Dedifferentiated amniotic fluid mesenchymal stem cell (primary cell): ENCODE data around the gene ZNF783.
"Not testable (repeated sequence)": the region's sequence is repeated elsewhere in the genome, so short reads cannot be mapped to it uniquely, and the experiment has no call there.

Experiments used
- DNase-seq: peaks from one replicate; pipeline ENCODE4 v3.0.0-alpha.2; 2016; ENCODE audit errors: extremely low spot score

The ZNF783 gene

DNA sequence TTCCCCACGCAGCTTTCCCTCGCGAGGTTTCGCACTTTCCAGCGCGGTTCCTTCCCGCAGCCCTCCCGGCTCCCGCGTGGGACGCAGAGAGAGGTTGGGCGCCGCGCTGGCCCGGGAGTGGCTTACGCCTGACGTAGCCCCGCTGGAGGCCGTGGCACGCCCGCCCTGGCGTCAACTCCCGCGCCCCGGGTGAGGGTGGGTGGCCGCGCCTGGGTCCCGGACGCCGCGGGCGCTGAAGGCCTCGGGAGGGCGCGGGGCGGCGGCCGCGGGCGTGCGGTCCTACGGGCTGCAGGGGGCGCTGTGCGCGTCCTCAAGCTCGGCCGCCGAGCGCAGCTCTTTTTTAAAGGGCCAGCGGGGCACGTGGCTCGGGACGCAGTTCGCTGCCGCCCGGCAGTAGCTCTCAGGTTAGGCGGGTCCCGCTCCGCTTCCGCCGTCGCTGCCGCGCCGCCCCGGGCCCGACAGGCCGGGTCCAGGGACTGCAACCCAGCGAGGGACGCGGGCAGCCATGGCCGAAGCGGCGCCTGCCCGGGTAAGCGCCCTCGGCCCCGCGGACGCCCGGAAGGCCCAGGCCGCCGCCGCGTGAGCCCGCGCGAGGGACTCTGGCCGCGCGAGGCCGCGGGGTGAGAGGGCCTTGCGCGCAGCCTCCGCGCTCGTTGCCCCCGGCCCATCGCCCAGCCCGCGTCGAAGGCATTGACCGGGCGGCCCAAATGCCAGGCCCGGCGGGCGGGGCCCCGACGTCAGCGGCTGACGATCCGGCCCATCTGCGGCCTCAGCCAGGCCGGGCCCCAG is at the start of gene ZNF783:
ZNF783 (plus strand) TSS at position 368 of the 789 bp plus-strand sequence; CDS start at position 506, 138 bp downstream.
- peak; percentile 82 for DNase-seq

DNA sequence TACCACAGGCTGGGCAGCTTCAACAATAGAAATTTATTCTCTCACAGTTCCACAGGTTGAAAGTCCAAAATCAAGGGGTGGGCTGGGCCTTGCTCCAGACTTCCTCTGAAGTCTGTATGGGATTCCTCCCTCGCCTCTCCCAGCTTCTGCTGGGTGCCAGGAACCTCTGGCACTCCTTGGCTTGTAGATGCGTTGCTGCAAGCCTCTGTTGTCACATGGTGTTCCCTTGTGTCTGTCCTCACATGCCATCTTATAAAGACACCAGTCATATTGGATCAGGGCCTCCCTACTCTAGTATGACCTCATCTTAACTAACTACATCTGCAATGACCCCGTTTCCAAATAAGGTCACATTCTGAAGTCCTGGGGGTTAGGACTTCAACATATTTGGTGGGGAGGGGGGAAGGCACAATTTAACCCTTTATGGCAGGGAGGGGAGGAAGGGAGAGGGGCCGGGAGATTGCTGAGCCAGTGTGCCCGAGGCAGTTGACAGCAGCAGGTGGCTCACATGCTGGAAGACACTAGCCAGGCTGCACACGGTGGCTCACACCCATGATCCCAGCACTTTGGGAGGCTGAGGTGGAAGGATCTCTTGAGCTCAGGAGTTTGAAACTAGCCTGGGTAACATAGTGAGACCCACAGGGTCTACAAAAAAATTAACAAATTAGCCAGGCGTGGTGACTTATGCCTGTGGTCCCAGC is 47.8 kb upstream of the ZNF783 start:
- DNase-seq: no peak

DNA sequence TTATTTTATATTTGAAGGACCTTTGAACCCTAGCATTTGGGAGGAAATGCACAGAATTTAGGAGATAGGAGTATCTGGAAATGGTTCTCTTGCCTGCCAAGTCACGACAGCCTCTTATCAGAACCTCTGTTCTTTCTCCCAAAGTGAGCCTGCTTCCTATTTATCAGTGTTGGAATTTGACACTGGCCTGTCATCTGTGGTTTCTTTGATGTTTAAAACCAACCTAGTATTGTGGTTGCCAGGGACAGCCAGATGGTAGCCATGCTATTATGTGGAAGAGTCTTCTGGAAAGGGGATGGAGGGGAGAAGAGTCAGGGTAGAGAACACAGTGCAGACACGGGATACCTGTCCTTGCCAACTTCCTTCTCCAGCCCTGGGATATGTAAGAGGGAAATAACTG is 45.6 kb upstream of the ZNF783 start:
- DNase-seq: no peak

DNA sequence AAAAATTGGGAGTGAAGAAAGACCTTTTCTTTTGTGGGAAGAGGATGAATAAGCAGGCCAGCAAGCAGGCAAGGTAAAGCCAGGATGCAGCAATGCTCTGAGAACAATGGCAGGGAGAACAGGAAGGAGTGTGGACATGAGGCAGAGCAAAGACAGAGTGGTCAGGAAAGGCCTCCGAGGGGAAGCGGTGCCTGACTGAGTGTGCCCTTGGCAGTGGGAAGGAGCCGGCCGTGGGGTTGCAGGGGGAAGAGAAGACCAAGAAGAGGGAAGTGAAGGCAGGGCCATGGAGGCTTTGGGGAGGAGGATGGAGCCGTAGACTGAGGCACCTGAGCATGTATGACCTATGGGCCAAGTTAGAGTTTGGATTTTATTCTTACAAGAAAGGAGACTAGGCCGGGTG is 44.4 kb upstream of the ZNF783 start:
- DNase-seq: no peak

DNA sequence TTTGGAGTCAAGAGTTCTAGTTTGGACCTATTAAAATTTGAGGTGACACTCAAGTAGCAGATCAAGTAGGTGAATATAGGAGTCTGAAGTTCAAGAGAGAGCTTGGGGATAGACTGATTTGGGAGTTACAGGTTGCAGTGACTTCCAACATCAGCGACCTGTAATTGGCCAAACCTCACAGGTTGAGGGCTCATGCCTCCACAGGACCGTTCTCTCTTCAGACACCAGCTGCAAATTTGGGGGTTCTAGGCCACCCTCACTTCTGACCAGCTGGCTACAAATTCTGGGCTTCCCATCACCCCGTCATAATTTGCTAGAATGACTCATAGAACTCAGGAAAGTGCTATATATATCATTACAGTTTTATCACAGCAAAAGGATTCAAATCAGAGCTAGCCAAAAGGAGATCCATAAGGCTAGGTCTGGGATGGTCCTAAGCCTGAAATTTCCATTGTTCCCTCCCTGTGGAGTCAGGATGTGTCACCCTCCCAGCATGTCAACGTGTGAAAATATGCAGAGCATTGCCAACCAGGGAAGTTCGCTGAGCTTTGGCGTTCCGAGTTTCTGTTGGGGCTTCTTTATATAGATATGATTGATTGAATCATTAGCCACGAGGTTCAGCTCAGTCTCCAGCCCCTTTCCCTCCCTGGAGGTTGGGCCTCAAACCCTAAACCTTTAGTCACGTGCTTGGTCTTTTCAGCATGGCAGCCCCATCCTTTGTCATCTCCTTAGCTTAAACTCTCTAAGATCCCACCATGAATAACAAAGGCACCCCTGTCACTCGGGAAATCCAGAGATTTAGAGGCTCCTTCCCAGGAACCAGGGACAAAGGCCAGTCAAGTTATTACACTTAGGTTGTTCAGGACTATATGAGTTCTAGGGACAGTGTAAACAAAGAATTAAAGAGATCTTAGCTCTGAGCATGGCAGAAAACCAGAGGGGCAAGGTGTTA is 43.3 kb upstream of the ZNF783 start:
- no peak for DNase-seq

DNA sequence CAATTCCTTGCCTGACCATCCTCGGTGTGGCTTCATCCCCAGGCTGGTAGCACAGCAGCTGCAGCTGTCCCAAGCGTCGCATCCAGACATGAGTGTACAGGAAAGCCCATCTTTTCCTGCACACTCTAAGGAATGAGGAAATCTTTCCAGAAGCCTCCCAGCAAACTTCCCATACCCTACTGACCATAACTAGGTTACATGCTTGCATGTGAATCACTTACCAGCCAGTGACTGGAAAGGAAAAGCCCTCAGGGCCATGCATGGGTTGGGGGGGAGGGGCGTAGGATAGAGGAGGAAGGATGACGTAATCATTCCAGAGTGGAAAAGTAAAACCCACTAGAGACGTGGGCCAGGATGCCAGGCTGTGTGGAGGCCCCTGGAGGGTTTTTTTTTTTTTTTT is 41.5 kb upstream of the ZNF783 start:
- peak; percentile 26 for DNase-seq

DNA sequence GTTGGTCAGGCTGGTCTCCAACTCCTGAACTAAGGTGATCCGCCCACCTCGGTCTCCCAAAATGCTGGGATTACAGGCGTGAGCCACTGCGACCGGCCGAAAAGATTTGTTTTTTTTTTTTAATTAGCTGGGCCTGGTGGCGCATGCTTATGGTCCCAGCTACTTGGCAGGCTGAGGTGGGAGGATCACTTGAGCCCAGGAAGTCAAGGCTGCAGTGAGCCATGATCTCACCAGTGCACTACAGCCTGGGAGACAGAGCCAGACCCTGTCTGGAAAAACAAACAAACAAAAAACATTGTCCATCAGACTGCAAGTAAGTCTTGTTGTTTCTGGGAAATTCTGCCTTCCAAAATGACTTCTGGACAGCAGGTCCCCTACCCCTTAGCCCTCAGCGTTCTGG is 38.8 kb upstream of the ZNF783 start:
- no peak for DNase-seq

DNA sequence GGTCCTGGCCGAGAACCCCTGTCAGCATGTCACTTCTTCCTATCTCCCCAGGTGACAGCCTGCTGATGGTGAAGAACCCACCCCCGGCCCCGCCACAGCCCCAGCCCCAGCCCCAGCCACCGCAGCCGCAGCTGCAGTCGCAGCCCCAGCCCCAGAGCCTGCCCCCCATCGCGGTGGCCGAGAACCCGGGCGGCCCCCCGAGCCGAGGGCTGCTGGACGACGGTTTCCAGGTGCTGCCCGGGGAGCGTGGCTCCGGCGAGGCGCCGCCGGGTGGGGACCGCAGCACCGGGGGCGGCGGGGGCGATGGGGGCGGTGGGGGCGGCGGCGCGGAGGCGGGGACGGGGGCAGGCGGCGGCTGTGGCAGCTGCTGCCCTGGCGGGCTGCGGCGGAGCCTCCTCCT is 38.2 kb upstream of the ZNF783 start:
- no peak for DNase-seq

DNA sequence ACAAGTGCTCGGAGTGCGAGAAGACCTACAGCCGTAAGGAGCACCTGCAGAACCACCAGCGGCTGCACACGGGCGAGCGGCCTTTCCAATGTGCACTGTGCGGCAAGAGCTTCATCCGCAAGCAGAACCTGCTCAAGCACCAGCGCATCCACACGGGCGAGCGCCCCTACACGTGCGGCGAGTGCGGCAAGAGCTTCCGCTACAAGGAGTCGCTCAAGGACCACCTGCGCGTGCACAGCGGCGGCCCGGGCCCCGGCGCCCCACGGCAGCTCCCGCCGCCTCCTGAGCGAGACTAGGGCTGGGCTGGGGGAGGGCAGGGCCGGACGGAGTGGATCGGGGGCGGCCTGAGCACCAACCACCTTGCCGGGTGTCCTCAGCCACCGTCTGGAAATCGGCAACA is 37.6 kb upstream of the ZNF783 start:
- no peak for DNase-seq

DNA sequence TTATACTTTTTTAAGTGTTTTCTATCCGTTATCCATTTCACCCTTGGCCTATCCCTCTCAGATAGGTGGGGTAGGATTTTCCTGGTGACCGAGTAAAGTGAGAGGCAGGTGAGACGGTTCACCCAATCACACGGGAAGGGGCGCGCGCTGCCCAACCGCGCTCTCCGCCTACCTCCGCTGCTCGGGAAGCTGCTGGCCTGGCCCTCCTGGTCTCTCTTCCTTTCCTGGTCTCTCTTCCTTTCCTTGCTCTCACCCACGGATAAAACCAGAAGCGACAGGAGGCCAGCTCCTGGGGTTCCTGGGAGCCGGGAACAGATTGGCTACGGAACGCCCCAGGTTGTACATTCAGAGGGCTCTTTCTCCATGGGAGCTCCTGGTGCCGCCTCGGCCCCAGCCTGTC is 36.9 kb upstream of the ZNF783 start:
- no peak for DNase-seq

DNA sequence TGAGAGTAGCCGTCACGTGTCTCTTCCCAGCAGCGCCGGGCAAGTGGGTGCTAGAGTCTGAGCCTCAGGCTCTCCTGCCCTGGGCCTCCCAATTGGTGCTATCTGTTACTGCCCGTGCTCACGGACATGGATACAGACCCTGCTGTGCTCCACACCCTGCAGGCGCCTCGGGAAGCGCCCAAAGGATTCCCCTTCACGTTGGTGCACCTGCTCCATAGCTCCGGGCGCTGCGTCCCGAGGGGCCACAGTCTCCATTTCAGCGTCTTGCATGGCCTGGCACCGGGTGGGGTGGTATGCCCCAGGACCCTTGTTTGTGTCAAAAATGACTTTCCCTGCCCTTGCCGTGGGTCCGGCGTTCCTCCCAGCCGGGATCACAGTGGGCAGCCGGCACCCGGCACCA is 36.3 kb upstream of the ZNF783 start:
- no peak for DNase-seq

DNA sequence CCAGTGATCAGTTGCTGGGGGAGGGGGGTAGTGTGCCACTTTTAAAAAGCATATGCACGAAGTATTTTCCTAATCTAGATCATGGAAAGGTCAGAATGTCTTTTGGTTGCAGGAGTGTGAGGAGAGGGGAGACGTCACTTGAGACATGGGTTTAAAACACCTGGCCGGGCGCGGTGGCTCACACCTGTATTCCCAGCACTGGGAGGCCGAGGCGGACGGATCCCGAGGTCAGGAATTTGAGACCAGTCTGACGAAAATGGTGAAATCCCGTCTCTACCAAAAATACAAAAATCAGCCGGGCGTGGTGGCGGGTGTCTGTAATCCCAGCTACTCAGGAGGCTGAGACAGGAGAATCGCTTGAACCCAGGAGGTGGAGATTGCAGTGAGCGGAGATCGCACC is 35.6 kb upstream of the ZNF783 start:
- DNase-seq: not testable (repeated sequence)

DNA sequence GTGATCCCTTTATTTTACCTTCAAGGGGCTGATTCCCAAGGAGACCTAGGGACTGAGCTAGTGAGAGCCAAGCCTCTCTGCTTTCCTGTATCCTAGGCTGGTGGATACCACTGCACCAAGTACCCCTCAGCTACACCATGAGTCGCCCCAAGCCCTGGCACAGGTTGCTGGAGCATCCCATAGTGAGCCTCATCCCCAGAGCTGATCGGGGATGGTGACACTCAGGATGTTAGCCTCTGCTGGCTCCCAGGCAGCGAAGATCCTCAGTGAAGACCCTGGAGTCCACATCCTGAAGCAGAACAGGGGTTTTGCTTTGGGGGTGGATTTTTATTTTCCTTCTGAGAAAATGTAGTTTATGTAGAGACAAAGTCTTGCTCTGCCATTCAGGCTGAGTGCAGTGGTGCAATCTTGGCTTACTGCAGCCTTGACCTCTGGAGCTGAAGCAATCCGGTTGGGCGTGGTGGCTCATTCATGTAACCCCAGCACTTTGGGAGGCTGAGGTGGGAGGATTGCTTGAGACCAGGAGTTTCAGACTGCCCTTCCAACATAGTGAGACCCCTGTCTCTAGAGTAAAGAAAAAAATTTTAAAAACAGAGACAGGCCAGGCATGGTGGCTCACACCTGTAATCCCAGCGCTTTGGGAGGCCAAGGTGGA is 35.0 kb upstream of the ZNF783 start:
- DNase-seq: no peak

DNA sequence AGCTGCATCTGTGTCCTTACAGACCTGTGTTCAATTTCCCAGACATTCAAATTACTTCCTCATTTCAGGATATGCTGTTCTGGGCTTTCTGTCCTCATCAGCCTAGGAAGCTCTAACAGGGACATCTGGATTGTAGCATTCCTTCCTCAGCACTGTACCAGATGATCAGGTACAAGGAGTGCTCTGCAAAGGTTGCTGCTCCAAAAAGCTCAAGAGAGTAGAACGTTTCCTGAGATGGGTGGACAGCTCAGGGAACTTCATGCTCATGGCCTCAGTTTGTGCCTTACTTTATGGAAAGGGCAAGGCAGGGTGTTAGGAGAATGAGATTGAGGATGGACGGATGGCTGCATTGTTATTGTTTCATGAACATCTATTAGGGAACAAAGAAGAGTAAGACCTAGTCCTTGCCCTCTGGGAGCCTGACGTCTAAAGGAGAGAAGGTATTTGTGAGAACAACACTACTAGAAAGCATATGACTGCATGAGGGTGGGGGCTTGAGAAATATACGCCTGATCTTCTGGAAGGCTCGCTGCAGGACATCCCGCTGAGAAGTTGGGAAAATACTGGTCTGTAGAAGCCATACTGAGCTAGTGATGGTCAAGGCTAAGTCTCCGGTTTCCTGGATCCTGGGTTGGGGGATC is 33.0 kb upstream of the ZNF783 start:
- DNase-seq: no peak

DNA sequence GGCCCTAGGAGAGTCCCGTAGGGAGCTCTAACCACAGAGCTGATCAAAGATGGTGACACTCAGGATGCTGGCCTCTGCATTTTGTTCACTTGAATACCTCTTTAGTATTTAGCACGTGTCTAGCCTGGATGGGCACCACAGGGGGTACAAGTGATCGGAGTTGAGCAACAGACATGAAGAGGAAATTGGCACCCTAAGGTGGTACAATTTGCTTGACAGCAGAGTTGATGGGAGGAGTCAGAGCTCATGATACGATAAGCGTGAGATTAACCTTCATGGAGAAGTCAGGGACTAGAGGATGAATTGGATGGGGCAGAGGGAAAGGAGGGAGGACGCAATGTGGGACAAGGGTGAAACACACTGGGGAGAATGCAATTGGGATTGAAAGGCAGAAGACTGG is 32.5 kb upstream of the ZNF783 start:
- DNase-seq: no peak

DNA sequence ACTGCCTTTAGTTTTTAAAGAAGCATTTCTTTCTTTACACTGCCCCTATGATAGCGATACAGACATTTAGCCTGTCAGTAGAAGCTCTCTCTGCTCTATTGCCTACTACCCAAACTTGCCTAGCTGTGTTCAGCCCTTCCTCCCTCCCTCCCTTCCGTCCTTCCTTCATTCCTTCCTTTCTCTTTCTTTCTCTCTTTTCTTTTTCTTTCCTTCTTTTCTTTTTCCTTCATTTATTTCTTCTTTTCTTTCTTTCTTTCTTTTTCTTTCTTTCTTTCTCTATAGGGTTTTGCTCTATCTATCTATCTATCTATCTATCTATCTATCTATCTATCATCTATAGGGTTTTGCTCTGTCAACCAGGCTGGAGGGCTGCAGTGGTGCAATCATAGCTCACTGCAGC is 29.6 kb upstream of the ZNF783 start:
- DNase-seq: no peak

DNA sequence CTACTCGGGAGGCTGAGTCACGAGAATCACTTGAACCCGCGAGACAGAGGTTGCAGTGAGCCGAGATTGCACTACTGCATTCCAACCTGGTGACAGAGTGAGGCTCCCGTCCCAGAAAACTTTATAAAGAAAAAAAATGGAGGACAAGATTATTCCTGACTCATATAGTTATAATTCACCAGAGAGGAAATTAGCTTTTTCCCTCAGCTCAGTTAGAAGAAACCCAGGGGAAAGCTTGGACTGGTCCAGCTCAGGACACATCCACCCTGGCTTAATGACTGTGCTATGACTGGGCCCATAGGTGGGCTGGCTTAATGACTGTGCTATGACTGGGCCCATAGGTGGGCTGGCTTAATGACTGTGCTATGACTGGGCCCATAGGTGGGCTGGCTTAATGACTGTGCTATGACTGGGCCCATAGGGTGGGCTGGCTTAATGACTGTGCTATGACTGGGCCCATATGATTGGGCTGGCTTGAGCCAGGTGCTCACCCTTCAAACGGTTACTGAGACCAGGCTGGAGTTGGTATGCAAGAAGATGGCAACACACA is 28.3 kb upstream of the ZNF783 start:
- DNase-seq: peak; percentile 76

DNA sequence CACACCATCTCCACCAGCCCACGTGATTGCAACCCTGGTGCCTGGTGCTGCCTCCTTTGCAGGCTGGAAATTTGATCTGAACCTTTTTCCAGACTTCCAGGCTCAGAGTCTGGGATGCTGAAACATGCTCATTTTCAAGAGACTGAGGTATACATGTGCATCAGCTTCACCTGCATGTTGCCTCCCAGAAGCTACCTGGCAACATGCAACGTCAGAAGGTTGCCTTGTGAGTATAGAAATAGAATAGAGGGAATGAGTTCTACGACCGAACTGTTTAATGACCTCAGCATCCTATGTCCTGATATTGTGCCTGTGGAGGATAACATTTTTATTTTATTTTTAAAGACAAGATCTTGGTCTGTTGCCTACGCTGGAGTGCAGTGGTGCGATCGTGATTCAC is 24.5 kb upstream of the ZNF783 start:
- no peak for DNase-seq

DNA sequence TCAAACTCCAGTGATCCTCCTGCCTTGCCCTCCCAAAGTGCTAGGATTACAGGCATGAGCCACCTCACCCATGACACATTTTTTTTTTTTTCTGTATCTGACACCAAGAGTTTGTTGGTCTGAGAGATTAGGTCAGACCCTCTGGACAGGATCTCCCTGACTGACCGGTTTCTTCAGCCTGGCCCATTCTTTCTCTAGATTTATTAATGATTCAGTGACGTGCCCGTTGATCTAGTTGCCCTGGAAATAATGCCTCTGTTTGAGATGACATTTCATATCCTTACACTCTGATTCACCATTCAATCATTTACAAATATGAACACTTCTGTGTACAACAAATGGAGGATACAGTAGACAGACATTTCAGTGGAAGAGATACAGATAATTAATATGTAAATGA is 23.9 kb upstream of the ZNF783 start:
- DNase-seq: no peak

DNA sequence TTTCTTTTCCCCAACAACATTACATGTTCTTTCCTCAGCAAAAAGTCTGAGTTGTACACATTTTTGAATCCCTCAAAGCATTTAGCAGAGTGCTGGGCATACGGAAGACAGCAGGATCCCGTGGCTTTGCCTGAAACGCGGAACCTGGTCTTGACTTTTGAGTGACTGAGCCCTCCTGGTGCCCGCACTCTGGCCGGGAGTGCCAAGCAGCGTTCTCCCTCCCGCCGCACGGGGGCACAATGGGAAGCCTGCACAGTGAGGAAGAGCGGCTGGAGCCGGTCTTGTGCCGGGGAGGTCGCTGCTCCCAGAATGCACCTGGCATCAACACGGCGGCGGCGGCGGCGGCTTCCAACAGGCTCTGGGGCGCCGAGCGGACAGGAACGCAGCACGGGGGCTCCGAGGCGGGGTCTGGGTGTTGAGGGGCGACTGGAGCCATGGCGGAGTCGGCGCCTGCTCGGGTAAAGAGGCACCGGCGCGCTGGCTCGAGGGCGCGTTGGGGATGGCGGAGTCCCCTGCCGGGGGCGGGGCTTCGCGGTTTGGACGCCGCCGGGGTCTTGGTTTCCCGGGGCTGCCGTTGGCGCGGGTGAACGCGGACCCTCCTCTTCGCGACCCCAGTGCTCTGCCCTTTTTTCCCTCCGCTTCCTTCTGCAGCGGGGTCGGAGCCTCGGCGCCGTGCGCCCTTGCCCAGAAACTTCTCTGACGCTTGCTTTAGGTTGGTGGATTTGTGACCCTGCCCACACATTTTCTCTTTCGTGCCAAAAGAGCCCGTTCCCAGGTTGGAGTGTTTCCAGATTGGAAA is 22.5 kb upstream of the ZNF783 start, which contains the start of gene ZNF212:
ZNF212 (plus strand) TSS at position 307 of the 799 bp plus-strand sequence; CDS start at position 435, 128 bp downstream.
- DNase-seq: peak; percentile 92
